NCI-H748 treated with DMSO at 0.1 percent for 48 hours (cell line): ENCODE results near the gene TPM1.

Experiments
- DNase-seq: peaks from one replicate; lab custom pipeline; 2025; lab: John Stamatoyannopoulos, UW

TPM1 gene

DNA sequence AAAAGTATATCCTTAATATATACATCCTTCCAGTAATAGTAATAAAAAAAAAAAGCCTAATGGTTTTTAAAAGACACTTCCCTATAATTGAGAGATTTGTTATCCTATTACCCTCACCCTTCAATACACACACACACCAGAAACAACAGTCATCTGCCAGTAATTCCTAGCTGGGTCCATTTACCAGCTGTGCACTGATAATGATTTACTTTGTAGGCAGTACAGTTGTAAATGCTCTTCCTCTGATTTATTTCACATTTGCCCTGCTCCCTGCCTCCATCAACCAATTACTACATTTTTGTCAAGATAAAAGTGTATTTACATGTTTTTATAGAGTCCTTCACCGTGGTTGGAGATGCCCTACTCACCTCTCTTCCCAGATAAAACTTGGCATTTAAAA, 12.4 kb downstream of the TPM1 start:
- no peak for DNase-seq

DNA sequence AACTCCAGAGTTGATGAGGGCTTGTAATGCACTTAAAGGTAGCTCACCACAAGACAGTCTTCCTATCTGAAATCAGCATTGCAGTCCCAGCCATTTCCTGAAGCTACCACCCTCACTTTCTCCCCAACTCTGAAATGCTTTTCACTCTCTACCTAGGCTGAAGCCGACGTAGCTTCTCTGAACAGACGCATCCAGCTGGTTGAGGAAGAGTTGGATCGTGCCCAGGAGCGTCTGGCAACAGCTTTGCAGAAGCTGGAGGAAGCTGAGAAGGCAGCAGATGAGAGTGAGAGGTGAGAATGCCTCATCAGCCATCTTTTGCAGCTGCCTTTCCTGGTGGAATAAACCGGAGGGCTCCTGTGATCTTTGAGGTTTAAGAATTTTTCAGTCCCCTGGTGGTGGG, 14.3 kb downstream of the TPM1 start:
- no peak for DNase-seq

DNA sequence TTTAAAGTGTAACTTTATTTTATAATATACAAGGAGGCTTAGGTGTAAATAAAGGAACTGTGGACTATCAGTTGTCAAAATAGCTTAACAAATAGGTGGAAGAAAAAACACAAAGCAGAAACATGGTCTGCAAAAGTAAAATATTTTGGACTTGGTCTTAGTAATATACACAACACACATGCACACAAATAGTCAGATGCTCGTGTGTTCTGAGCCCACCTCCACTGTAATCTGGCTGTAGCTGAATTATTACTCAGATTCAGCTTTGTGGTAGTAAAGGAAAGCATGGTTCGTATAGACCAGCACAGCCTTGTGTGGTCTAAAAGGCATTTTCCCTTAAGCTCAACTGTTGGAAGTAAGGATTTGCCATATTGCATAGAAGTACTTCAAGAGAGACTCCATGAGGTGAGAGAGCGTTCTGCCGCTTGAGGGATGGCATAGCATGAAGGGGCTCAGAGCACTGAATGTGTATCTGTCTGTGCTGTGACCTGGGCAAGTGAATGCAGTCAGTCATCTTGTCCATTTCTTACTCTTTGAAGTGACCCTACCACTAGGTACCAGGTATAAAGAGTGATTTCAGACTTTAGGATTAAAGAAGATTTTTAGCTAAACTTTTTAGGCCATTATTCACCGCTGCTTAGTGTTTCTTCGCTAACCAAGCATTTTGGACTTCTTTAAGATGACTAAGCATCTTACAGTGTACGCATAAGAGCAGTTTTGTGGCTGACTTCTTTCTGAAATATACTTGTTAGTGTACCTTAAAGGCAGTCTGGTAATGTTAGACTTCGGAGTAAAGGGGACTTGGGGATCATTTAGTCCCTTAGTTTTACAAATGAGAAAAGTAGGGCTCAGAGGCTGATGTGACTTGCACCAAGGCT, 15.2 kb downstream of the TPM1 start:
- DNase-seq, result no peak

DNA sequence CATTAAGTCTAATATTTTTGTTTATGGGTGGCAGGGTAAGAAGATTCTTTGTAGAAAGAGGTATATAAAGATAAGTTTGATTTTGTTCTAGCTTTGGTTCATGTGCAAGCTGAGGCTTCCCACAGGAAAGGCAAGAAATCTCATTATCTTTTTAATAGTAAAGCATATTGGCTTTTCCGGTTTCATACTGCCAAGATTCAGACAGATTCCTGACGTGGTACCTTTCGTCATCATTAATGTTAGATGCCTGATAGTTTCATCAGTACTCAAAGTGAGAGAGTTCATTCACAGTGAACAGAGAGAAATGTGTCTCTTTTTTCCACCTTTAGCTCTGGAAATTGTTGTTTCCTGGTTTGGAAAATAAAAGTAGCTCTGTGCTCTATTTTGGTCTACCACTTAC, 16.5 kb downstream of the TPM1 start:
- no peak for DNase-seq

DNA sequence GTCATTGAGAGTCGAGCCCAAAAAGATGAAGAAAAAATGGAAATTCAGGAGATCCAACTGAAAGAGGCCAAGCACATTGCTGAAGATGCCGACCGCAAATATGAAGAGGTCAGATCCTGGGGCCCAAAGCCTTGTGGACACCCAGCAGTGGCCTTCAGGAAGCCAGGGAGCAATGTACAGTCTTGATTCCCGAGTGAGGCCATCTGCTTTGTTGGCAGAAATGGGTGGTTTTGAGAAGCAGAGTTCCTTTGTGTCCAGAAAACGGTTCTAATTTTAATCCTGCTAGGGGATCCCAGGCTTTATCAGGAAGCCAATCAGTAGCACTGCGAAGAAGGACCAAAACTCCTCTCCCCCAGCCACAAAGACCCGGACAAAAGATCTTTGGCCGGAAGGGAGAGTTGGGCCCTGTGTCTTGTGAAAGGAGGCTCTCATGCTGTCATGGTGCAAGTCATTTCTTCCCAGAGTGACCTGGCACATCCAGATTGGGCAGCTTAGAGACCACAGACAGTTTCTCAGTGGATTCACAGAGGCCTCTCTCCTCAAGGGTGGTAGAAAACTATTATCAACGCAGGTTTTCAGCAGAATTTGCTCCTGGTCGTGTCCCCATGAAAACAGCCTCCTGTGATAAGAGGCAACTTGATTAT, 17.1 kb downstream of the TPM1 start:
- DNase-seq, result no peak

DNA sequence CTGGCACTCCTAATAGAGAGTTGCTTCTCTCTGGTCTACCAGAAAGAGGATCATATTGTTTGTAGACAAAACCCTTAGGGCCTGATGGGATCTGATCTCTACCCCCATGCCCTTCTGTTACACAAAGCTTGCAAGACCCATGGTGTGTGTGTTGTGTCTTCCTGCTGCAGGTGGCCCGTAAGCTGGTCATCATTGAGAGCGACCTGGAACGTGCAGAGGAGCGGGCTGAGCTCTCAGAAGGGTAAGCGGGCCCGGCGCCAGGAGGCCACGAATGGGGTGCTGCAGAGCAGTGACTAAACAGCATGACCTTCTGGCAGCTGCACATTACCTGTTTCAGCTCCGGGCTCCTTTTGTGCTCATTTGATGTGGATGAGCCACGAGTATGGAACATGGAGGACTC, 18.2 kb downstream of the TPM1 start:
- no peak for DNase-seq

DNA sequence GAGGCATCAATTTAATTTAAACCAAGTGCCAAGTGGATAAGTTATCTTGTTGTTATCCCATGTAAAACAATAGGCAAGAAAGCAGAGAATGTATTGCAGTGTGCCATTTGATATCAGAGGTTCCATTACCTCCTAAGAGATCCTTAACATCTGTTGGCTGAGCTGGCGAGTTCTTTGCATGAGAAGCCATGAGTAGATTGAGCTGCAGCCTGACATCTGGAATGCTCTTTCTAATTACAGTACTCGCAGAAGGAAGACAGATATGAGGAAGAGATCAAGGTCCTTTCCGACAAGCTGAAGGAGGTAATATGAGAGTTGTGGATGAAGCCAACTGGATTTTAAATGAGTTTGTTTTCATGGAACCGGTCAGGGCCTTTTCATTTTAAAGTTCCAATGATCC, 19.4 kb downstream of the TPM1 start:
- no peak for DNase-seq

DNA sequence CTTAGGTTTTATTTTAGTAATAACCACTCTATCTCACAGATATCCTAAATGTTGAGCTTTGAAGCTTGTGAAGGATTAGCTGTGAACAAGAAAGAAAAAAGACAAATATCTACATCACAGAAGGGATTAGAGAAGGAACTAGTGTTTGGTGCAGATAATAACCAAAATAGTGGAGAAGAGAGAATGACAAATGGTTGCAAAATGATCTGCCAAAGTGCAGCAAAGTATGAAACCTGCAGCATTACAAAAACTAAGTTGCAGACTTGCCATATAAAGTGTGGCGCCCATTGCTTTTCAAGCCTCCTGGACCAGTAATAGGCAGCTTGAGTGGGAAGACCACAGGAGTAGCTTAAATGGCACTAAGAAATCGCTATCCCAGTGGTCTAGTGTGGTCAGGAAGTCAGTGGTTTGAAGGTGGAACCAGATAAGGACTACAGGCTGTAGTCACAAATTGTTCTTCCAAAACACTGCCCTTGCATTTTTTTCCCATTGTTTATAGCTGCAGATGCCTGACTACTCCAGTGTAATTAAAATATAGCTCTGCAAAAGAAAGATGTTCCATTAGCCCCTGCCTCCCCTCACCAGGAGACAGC, 20.7 kb downstream of the TPM1 start:
- no peak for DNase-seq

DNA sequence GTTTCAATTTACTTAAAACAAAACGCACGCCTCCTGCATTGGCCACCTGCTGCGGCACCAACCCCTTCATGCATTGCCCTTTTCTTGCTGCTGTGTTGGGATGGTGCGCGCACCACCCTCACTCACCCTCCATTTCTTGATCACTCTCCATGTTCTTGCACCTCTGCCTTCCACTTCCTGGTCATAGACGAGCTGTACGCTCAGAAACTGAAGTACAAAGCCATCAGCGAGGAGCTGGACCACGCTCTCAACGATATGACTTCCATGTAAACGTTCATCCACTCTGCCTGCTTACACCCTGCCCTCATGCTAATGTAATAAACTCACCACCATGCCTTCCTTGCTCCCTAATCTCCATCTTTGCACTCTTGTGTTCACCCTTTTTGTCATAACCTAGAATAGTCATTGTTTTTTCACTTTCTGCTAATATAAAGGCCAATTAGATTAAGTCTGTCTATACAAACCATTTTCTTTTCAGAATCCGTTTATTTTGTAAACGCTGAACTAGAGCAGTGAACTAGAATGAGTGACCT, 21.4 kb downstream of the TPM1 start:
- no peak for DNase-seq

DNA sequence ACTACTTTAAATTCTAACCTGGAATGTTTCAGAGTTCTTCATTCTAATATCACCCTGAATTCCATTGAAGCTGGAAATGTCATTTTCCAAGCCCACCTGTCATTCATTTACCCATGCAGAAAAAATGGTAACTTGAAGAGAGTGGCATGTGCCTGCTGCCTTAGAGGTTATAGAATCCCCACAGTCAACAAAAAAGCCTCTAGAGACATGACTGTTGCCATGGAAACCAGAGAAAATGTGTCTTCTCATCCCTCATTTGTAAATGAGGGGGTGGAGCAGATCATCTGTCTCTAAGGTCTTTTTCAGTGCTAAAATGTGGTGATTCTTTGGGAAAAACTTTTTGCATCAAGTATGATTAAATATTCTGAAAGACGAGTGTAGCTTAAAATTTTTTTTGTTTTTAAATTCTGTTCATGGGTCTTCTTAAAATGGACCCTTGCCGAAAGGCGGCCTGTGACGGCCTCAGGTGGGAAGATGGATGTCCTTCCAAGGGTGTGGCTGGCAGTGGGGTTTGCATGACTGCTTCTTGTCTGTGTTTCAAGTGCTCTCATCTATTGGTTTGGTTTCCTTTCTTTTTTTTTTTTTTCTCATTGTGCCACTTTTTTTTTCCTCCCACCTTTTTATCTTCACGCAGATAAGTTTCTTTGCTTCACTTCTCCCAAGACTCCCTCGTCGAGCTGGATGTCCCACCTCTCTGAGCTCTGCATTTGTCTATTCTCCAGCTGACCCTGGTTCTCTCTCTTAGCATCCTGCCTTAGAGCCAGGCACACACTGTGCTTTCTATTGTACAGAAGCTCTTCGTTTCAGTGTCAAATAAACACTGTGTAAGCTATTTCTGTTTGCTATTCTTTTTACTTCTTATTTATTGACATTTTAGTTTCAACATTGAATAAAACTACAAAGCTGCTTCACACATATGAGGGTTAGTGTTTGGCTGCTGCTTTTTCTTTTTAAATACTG, 23.0 kb downstream of the TPM1 start:
- no peak for DNase-seq

DNA sequence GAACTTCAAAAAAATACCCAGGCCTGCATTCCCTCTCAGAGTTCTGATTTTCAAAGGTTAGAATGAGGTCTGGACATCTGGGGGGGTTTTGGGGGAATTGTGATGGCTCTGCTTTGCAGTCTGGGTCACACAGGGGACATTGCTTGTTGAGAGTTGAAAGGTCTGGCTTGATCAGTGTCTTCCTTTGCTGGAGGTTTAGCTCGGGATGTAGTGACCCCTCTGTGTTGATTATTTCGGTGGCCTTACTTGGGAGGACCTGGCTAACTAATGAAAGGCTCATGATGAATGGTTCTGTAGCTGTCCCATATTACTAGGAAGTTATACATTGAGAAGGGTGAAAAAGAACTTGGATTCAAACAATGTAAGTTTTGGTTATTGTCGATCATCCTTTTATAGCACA, 23.7 kb downstream of the TPM1 start:
- no peak for DNase-seq

DNA sequence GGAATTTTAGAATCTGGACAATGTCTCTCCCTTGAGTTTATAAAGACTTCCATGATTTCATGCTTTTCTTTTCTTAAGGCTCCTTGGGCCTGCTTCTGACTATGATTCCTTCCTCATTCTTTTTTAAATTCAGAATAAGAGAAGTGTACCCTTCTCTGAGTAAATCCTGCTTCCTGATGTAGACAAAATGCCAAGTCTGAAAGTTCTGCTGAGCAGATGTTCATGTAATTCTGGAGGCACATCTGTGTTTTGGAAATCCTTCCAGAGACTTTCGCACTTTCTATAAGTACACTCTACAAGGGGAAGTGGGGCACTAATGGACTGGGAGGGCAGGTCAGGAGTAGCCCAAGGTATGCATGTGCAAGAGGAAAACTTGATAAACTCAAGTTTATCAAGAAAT, 24.8 kb downstream of the TPM1 start:
- DNase-seq, result no peak

DNA sequence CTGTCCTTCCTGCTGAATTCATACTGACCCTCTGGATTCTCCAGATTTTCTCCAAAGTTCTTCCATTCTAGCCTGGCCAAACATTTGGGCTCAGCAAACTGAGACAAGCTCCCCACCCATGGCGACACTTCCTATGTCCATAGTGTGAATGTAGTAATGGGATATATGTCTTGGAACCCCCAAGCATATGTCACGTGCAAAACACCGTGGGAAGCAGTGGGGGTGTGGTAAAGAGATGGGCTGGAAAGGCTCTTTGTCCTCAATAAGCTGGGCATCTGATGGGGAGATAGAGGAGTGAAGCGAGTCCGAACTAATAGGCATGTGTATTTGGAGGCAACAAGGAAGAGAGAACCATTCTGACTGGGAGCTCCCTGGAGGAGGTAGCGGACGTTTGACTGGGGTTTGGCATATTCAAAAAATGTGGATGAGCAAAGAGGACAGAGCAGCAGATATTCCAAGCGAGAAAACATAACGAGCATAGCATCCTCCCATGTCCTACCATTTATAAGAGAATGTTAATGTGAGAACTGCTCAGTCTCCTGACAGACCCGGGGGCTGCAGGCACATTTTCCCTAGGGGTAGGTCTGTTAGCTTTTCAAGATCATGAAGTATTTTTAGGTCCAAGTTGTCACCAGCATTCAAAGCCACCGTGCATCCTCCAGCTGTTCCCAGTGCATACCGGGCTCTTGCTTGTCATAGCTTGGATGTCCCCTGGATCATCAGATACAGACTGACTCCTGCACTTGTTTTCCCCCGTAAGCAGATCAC, 25.6 kb downstream of the TPM1 start:
- DNase-seq, result no peak

DNA sequence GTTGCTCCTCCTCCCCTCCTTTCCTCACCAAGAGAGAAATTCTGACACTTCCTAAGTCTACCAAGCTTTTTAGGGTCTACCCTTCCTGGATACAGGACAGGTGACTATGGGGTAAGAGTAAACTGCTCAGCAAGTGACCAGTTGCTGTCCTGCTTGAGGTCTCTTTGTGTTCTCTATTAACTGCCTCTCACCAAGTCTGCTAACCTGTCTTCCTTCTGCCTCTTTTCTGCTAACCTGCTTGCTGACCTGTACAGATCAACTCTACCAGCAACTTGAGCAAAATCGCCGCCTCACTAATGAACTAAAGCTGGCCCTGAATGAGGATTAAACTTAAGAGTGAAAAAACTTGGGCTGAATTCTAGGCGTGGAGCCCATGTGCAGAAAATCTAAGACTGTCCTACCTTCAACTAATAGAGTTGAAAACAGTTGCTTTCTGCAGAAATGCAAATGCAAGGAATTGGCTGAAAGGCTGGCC, 27.1 kb downstream of the TPM1 start:
- DNase-seq, result no peak

DNA sequence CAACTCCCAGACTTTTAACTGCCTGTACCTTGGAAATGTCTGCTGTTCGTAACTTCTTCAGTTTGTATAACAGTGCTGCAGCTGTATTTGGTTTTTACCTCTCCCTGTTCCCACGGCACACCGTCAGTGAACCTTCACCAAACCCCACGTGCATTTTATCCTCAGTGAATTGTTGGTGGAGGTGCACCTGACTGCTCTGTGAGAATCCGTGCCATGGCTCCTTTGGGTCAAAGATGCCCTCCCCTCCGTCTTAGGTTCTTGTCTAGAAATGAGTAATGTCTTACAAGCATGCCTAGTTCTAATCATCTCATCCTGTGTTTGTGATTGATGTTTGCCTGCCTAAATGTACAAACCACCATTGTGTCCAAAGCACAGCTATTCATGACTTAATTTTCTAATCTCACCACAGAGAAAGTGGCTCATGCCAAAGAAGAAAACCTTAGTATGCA, 28.2 kb downstream of the TPM1 start:
- DNase-seq, result no peak

DNA sequence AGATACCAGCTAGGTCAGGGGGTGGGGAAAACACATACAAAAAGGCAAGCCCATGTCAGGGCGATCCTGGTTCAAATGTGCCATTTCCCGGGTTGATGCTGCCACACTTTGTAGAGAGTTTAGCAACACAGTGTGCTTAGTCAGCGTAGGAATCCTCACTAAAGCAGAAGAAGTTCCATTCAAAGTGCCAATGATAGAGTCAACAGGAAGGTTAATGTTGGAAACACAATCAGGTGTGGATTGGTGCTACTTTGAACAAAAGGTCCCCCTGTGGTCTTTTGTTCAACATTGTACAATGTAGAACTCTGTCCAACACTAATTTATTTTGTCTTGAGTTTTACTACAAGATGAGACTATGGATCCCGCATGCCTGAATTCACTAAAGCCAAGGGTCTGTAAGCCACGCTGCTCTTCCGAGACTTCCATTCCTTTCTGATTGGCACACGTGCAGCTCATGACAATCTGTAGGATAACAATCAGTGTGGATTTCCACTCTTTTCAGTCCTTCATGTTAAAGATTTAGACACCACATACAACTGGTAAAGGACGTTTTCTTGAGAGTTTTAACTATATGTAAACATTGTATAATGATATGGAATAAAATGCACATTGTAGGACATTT, 28.9 kb downstream of the TPM1 start:
- no peak for DNase-seq

DNA sequence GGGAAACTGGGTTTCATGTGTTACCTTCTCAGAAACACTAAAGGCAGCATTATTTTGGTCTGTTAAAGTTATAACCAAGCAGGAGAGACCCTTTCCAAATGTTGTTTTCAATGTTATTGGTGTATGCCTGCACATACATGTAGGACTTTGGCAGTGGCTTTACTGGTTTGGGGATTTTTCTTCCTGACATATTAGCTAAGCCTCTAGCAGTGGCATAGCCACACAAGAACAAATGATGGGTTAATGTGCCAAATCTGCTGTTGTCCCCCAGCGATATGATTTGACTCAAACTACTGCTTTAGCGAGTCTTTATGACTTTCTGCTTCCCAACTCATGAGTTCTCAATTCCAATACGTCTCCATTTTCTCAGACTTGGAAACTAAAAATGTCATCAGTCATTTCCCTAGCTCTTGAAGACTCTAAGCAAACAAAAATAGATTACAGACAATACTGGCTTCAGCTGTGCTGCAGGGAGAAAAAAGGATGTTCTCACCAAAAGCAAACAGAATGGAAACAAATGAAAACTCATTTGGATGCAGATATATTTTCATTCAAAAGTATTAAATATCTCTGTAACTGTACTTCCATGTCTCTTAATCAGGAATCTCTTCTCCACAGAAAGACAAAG, 29.6 kb downstream of the TPM1 start:
- DNase-seq, result no peak

DNA sequence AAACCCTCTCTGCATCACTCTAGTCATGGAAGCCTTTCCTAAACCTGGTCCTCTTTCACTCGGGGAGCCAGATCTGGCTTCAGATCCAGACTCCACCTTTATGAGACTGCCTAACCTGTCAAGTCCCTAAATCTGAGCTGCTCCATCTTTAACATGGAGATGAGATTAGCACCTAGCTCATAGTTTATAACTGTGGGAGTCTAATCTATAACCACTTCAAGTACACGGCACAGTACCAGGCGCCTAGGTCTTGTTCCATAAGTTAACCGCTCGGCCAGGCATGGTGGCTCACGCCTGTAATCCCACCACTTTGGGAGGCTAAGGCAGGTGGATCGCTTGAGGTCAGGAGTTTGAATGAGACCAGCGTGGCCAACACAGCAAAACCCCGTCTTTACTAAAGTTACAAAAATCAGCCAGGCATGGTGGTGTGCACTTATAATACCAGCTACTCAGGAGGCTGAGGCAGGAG, 30.3 kb downstream of the TPM1 start:
- no peak for DNase-seq

DNA sequence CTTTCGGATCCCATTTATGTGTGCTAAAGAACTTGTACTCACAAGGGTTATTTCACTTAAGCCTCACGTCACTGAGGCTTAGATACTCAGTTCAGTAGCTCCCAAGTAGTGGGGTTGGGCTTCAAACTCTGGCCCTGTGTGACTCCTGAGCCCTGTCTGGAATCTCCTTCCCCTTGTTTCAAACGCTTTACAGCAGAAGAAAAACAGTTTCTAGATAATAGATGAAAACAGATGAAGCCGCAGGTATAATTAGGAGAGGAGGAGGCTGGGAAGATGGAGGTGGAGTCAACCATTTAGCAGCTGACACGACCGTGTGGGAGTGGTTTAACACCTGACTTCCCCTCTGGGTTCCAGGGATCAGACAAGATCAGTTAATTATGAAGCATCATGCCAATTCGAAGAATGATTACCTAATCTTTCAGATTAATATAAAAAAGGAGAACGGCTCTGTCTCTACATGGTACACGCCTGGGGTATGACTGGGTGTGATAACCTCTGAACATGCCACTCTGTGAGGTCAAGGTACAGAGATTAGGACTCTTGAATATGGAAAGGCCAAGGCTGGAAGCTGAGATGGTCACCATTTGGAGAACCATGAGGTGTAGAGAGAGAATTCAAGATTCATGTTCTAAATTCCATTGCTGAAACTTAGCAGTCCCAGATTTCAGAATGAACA, 31.1 kb downstream of the TPM1 start:
- no peak for DNase-seq
